HG03196 (cell line): ENCODE data around the gene MERTK.
"Not testable (repeated sequence)": the region's sequence is repeated elsewhere in the genome, so short reads cannot be mapped to it uniquely, and the experiment has no call there.

Source experiments
- ATAC-seq: cut with Tn5 transposase; IDR thresholded peaks from one replicate; pipeline ENCODE4 v1.9.1; 2021; ENCODE audit not compliant: unreplicated experiment

Gene MERTK

DNA sequence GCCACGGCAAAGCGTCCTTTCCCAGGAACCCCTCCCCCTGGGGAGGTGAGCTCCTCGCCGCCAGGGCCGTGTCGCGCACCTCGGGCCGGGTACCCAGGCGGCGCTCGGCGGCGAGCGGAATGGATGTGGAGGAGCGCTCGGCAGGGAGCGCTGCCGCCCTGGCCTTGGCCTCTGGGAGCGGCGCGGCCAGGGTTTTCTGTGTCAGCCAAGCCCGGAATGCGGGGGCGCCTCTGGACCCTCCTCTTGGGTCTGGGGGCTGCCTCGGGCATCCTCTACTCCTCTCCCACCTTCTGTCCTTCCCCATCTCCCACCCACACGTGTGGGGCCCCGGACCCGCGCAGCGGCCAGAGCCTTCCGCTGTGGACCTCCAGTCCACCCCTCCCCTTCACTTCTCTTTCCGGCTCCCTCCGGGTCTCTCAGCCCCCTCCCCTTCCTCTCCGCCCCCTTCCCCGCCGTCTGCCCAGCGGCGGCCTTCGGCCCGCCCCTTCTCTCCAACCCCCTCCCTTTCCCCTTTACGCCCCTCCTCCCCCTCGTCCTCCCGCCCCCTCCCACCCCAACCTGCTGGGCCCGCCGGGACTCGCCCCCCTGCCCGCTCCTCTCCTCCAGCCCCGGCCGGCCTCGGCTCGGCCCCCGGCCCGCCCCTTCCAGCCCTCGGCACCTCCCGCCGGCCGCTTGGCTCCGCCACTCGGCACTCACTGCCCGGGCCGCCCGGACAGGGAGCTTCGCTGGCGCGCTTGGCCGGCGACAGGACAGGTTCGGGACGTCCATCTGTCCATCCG is at the start of gene MERTK:
TSS of gene MERTK (plus strand) at position 684 of the 779 bp plus-strand sequence. CDS start 129 bp downstream, outside the sequence.
- ATAC-seq = no peak

DNA sequence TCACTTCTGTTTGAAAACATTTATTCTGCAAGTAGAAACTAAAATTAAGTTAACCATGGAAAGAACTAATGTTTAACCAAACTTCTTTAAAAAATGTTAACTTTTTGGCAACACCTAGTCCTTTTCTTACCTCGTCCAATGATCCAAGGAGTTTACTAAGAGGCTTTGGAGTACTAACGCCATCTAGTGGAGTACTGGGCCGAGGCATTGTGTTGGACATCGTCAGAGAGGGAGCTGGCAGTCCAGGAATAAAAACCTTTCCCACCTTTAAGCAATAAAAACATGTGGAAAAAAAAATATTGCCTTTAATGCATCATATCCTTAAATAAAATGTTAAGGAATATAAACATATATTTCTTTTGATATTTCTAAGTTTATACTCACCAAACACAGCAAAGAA is 47.8 kb upstream of the MERTK start:
- not testable (repeated sequence) for ATAC-seq

DNA sequence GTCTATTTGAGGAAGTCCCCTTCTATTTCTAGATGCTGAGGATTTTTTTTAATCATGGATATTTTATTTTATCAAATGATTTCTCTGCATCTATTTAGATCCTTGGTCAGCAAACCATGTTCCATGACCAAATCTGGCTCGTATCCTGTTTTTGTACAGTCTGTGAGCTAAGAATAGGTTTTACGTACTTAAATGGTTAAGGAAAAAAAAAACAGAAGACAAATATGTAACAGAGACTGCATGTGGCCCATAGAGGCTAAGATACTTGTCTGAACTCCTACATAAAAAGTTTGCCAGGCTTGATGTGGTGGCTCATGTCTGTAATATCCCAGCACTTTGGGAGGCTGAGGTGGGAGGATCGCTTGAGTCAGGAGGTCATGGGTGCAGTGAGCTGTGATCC is 45.9 kb upstream of the MERTK start:
- not testable (repeated sequence) for ATAC-seq

DNA sequence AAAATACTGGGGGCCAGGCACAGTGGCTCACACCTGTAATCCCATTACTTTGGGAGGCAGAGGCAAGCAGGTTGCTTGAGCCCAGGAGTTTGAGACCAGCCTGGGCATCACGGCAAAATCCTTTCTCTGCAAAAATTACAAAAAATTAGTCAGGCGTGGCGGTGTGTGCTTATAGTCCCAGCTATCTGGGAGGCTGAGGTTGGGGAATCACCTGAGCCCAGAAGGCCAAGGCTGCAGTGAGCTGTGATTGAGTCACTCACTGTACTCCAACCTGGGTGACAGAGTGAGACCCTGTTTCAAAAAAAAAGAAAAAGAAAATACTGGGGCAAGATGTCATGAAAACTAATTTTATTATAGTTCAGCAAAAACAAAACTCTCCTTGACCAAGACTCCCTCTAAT is 38.4 kb upstream of the MERTK start:
- ATAC-seq = not testable (repeated sequence)

DNA sequence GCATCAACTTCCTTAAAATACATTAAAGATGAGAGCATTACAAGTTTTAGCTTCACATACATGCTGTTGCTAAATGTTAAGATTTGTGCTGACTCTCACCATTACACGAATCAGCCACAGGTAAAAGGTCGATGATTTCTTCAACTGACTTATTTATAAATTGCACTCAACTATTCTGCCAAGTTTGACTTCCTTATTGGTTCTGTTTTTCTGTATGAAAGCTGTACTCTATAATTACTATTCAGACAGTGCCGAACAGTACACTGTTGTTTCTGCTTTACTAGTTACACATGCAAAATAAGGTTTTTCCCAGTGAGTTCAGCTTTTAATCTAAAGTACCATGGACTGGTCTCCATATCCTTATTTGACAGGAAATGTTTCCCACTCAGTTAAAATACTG is 33.3 kb upstream of the MERTK start:
- ATAC-seq = not testable (repeated sequence)

DNA sequence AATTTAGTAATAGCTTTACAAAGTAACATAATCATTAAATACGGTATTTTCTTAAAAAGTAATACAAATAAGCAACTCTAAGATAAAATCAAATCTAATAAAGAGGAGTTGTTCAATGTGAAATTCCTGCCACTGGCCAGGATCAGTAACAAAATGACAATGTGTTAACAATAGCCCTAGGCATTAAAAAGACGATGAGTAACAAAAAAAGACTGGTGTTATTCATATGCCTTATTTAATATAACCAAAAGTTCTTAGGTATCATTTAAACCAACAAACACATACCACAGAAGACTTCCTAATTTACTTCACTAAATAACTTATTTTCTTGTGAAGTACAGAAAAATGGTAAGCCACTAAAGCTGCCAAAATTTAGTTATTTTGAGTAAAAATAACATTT is 25.6 kb upstream of the MERTK start:
- not testable (repeated sequence) for ATAC-seq

DNA sequence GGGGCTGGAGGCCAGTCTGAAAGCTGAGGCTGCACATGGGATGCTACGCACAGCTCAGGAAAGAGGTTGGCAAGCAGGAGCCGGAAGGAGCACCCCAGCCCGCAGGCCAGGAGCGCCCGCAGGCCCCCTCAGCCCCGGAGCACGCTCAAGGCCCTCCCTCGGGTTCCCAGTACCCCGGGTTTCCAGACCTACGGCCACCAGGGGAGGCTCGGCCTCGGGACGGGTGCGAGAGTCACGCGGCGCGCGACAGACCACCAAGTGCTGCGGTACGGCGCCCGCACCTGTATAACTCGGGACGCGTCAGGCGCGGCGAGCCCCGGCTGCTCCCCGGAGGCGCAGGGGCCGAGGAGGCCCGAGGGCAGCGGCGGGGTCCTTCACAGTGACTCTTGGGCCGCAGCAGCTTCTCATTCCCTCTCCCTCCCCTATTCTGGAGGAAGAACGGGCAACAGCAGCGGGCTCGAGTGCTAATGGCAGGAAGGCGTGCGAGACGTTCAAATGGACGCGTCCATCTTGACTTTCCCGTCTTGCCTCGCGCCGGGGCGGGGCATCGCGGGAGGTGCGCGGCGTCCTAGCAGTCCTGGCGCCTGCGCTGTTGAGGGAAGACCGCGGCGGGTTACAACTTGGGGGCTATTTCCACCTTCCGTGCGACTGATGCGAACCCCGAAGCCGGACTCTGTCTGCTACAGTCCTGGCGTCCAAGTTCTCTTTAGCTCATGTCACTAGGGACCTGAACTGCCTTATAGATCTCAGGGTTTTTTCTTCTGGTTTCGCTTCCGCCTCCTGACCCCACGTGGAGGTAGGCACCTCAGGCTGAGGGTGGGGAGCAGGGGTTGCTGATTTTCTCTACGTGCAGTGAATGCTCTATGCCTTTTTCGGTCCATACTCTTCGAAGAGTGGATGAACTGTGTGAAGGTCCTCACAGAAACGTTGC is 14.5 kb upstream of the MERTK start, which contains the start of gene ANAPC1:
TSS of gene ANAPC1 (minus strand) at position 533 of the 931 bp plus-strand sequence. CDS start 3,368 bp downstream, outside the sequence.
- ATAC-seq = peak; percentile 86

DNA sequence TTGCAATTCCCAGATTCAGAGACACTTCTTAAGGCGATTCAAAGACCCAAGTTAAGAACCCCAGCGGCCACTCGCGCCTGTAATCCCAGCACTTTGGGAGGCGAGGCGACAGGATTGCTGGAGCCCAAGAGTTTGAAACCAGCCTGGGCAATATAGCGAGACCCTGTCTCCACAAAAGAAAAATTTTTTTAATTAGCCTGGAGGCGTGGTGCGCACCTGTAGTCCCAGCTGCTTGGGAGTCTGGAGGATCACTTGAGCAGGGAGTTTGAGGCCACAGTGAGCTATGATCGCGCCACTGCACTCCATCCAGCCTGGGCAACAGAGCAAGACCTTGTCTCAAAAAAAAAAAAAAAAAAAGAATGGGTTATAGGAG is 13.8 kb upstream of the MERTK start:
- ATAC-seq = no peak

DNA sequence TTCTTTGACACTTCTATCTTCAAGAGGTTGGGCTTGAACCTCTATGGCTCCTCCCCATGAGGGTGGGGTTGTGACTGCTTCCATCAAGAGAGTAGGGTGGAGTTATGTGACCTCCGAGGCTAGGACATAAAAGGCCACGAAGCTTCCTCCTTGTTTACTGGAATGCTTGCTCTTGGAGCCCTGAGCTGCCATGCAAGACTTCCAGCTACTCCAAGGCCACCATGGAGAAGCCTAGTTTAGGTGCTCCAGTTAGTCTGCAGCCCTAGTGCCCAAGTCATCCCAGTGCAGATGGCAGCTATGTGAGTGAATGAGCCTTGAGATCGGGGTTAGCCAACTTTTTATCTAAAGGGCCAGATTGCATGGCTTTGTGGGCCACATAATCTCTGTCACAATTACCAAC is 2.4 kb upstream of the MERTK start:
- no peak for ATAC-seq

DNA sequence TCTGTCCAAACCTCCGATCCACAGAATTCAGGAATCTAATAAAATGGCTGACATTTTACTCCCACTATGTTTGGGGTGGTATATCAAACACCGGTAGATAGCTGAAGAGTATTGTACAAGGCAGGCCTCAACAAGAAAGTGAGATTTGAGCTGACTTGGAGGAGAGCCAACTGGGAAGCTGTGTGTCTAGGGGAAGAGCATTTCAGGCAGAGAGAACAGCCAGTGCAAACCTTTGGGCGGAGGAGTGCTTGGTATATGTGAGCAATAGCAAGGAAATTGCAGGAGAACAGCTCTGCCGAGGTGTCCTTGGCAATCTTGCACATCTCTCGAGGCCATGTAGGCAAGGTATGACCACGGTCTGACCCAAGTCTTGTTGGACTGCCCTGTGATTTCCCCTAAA is 1.8 kb upstream of the MERTK start:
- ATAC-seq = no peak

DNA sequence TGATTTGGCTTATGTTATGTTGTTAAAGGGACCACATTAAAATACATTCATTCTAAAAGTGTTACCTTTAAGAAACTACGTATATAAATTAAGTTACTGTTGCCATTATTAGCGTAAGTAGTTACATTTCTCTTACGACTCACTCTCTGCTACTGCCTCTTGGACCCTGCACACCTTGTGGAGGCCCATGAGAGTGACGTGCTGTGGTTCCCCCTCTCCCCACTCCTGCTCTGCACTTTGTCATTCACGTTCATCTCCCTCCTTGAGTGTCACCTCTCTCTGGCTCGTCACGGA is 830 bp upstream of the MERTK start:
- no peak for ATAC-seq

DNA sequence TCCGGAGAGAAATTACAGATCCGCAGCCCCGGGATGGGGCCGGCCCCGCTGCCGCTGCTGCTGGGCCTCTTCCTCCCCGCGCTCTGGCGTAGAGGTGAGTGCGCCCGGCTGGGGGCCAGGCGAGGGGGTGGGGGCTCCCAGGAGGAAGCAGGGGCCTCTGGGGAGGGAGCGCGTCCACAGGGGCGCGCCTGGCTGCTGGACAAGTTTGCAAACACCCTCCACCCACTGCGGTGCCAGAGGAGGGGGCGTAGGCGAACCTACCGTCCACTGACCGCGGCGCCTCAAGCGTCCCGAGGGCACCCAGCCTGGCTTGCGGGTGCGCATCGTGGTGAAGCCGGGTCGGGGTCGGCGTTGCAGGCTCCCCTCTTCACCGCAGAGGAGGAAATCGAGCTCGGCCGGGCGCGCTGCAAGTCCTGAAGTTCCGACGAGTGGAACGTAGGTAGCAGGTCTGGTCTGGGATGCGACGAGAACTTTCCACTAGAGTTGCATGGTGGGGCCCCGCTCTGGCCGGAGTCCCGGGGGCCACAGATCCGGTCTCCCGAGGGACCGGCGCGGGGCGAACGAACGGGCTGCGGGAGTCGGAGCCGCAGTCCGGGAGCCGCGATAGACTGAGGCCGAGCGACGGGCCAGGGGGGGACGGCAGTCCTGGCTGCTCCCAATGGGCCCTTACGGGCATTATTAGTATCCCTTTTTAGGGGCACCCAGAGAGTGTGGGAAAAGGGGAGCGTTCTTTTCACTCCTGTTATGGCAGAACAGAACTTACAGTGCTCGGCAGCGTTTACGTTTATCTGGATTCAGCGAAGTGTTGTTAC is 502 bp downstream of the MERTK start:
- ATAC-seq = no peak

DNA sequence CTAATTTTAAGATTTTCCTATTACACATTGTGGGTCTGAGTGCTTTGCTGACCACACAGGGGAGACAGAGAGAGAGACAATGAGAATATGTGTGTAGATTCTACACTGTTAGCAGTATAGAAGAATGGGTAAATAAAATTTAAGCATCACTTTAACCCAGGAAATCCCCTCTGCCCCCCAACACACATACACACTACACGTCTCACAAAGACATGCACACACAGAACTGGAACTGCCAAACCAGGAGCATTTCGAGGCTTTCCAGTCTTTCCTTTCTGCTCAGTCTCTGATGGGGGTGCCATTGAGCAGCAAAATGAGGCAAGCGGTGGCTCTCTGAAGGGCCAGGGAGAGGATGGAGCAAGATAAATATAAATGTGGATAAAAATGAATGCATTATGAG is 2.5 kb downstream of the MERTK start:
- ATAC-seq = no peak

DNA sequence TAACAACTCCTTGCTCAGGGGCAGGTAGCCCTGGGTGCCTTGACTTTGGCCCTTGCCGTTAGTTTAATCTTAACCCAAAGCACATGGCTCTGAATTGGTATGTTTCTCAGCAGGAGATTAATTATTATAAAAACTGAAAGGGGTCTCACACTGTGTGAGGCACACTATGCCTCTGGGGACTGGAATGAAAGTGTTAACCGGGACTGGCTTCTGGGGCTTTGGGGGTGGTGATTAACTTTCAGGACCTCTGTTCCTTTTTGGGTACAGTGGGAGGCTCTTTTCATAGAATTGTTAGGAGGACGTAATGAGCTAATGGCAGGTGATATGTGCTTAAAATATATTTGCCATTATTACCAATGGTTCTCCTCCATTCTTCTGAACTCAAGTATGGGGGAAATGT is 5.1 kb downstream of the MERTK start:
- ATAC-seq = no peak

DNA sequence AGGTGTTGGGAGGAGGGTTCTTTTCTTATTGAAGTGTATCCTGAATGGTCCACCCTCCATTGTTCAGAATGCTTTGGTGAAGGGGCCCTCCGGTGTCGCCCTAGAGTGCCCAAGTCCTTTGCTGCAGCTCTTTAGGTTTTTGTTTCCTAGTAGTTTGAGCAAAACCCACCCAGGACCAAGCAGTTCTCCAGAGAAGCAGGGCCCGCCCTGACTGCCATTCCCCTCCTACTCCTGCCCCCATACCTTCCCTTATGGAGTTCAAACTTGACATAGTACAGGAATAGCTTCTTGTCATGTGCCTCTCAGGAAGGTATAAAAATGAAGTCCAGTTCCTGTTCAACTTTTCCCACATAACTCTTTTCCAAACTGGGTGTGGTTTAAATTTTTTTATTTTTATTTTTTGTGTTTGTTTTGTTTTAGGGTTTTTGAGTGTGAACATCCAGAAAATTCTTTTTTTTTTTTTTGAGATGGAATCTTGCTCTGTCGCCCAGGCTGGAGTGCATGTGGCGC is 5.6 kb downstream of the MERTK start:
- no peak for ATAC-seq

DNA sequence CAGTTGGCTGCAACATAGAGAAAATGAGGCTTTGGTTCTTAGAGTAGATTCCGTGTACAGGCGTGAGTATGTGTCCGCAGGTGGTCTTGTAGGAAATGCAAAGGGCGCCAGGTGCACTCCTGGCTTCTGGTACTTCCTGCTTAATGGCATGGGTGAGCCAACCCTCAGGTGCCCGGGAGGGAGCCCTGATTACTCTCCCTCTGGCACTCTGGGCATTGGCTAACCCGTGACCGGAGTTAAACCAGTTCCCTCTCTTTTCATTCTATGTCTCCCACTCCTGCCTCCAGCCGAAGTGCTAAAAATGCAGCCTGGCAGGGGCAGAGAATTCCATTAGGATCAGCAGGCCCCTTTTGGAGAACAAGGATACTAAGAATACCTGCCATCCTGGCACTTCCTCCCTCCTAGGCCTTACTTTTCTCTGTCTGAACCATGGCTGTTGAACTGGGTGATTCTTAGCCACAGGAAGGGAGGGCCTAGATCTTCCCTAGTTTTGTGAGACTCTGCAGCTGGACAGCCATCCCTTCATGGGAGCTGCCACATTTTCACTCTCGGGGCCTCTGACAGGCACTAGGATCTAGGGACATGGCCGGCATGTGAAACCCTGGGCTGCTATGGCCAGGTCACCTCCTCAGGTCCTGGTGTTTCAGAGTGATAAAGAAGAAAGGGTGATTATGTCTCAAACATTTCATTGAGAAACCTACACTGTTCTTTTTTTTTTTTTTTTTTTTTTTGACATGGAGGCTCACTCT is 6.5 kb downstream of the MERTK start:
- no peak for ATAC-seq

DNA sequence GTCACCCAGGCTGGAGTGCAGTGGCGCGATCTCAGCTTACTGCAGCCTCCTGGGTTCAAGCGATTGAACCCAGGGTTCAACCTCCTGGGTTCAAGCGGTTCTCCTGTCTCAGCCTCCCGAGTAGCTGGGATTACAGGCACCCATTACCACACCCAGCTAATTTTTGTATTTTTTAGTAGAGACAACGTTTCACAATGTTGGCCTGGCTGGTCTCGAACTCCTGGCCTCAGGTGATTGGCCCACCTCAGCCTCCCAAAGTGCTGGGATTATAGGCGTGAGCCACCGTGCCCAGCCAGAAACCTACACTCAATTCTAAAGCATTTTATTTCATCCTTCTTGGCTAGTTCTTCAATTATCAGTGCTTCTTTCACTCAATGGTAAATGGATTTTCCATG is 7.1 kb downstream of the MERTK start:
- ATAC-seq = not testable (repeated sequence)

DNA sequence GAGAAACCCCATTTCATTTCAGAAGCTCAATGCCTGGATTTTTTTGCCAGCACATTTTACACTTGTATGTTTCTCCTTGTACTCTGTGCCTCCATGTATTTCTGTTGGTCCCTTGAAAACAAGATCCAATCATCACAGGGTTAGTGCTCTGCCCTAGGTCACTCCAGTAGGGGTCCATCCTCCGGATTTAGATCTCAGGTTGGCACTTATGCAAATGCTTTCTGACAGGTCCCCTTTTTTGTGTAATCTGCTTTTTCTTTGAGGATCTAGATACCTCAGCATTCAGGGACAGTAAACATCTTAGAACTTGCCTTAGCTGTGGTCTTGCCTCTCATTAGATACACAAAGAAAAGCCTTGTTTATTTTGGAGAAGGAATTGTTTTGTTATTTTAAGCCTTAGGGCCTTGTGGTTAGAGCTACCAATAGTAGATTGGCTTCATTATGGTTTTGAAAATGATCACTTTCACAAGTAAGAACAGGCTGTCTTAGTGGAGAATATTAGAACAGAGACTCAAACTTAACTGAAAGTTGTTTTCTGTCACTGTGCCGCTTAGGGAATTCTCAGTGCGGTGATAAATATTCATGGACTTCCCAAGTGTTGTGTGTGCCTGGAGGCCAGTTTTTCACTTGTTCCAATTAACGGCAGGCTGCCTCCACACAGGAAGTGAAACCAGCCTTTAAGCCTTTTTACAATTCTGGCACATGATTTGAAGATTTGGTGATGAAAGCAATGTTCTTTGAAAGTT is 7.8 kb downstream of the MERTK start:
- ATAC-seq = no peak

DNA sequence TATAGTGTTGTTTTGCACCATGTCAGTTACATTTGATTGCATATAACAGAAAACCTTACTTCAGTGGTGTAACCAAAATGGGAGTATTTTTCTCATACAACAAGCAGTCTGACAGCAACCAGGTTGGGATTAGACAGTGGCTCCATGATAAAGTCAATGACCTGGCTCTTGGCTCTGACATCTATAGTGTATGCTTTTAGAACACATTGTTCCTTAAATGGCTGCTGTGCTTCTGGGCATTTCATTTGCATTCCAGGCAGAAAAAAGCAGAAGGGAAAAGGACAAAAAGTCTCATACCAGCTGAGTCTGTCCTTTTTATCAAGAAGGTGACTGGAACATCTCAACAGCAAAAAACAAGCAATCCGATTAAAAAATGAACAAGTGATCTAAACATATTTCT is 10.2 kb downstream of the MERTK start:
- no peak for ATAC-seq

DNA sequence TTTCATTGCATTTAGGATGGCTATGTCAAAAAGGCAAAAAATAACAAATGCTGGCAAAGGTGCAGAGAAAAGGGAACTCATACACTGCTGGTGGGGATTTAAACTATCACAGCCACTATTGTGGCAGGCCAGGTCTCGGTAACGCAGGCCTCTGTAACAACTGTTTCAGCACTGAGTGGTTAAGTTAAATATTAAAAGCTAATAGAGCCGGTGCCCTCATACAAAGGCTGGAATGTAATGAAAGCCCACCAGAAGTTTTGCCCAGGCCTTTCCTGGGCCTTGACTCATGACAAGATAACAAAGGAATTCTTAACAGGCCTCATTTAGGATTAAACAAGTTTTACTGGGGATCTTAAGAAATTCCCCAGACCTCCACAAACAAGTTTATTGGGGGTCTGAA is 10.7 kb downstream of the MERTK start:
- ATAC-seq = no peak
